A549 (cell line): ENCODE measurements around the gene DUSP14. TPM values are rescaled to one million over a fixed set of nuclear protein-coding genes. Genes with fewer than 3 reads are reported as not detected.
"Not testable (repeated sequence)": the region's sequence is repeated elsewhere in the genome, so short reads cannot be mapped to it uniquely, and the experiment has no call there.

Experiments
- ATAC-seq, 2 experiments: fragments of 200-7000 bp in 1 of 2; fragments of >200 bp in 1 of 2; cut with Nextera tagmentation in 1 of 2; cut with Tn5 transposase in 1 of 2; 3 replicates each; pipeline versions ENCODE4 v1.8.0 to v1.9.1; 2018 to 2020; ENCODE audit warnings: mild to moderate bottlenecking in 1 of 2, moderate library complexity in 1 of 2
- CTCF ChIA-PET: fragments of 300-600 bp; sonication (Branson Sonifier 250); formaldehyde crosslinking; extraction: SDS; loops from one replicate; lab custom pipeline; 2021; ENCODE audit warnings: antibody characterized with exemption, inconsistent platforms; lab: Yijun Ruan, JAX
- POLR2A ChIA-PET: fragments of 350-600 bp; formaldehyde crosslinking; extraction: SDS; loops from one replicate; lab custom pipeline; 2021; ENCODE audit warnings: antibody characterized with exemption, inconsistent platforms; lab: Yijun Ruan, JAX
- DNase-seq, 2 experiments: peaks; one replicate each; pipeline versions ENCODE4 v3.0.0 to v3.0.0-alpha.2; 2011 to 2016; ENCODE audit warnings: low read depth in 1 of 2, low spot score in 1 of 2
- FAIRE-seq: peaks from 2 replicates; lab custom pipeline; 2011; peaks lifted over from hg19 to GRCh38; lab: Jason Lieb, UNC
- H3K27ac ChIP-seq, 2 experiments: fragments of >200 bp; sonication (Bioruptor Twin); formaldehyde crosslinking; 3 replicates each; pipeline ENCODE4 v1.5.1; 2016 to 2017
- H3K4me1 ChIP-seq: fragments of >200 bp; sonication (Bioruptor Twin); formaldehyde crosslinking; 3 replicates; pipeline ENCODE4 v1.6.1; 2016
- H3K4me2 ChIP-seq: fragments of >200 bp; sonication (Bioruptor Twin); formaldehyde crosslinking; 3 replicates; pipeline ENCODE4 v1.6.1; 2016
- H3K4me3 ChIP-seq: fragments of >200 bp; sonication (Bioruptor Twin); formaldehyde crosslinking; 3 replicates; pipeline ENCODE4 v1.5.1; 2016
- H3K9me3 ChIP-seq: fragments of >200 bp; sonication (Bioruptor Twin); formaldehyde crosslinking; 3 replicates; pipeline ENCODE4 v1.6.1; 2016
- CEBPB ChIP-seq, 2 experiments: fragments of >200 bp in 1 of 2; sonication (Bioruptor Twin) in 1 of 2; formaldehyde crosslinking in 1 of 2; IDR thresholded peaks; 2 replicates each; pipeline ENCODE4 v1.6.1; 2012 to 2016
- CHD4 ChIP-seq: fragments of 200-600 bp; sonication (generic); IDR thresholded peaks from 2 replicates; pipeline ENCODE4 v1.6.1; 2016; ENCODE audit warnings: antibody characterized with exemption, mild to moderate bottlenecking, borderline replicate concordance
- EHF ChIP-seq: fragments of 250-450 bp; sonication (Bioruptor Pico); IDR thresholded peaks from 2 replicates; pipeline ENCODE4 v1.5.0; 2020; ENCODE audit warnings: mild to moderate bottlenecking
- FOSL2 ChIP-seq, 2 experiments: fragments of 450-650 bp in 1 of 2; fragments of >200 bp in 1 of 2; sonication (Bioruptor Twin) in 1 of 2; formaldehyde crosslinking; IDR thresholded peaks; 2 replicates each; pipeline versions ENCODE4 v1.5.0 to v1.6.1; 2016 to 2020; ENCODE audit warnings: mild to moderate bottlenecking in 1 of 2, moderate library complexity in 1 of 2
- GATA3 ChIP-seq: IDR thresholded peaks from 2 replicates; pipeline ENCODE4 v1.6.1; 2012; ENCODE audit warnings: borderline replicate concordance
- HDAC2 ChIP-seq: fragments of 200-600 bp; sonication (generic); IDR thresholded peaks from 2 replicates; pipeline ENCODE4 v1.6.1; 2016
- JUN ChIP-seq, 2 experiments: fragments of >200 bp; sonication (Bioruptor Twin); formaldehyde crosslinking; IDR thresholded peaks; 2 replicates in 1 of 2; 3 replicates in 1 of 2; pipeline ENCODE4 v1.6.1; 2016 to 2017
- KDM5A ChIP-seq: fragments of 200-600 bp; sonication (generic); IDR thresholded peaks from 2 replicates; pipeline ENCODE4 v1.6.1; 2016; ENCODE audit warnings: antibody characterized with exemption, mild to moderate bottlenecking
- MAZ ChIP-seq: fragments of 150-350 bp; IDR thresholded peaks from 2 replicates; pipeline ENCODE4 v1.6.1; 2014; ENCODE audit warnings: antibody characterized with exemption, low read depth, low read length, borderline replicate concordance
- MYC ChIP-seq: IDR thresholded peaks from 2 replicates; pipeline ENCODE4 v1.6.1; 2012; ENCODE audit warnings: mild to moderate bottlenecking, inconsistent platforms, low read length, improper control_type of control experiment, borderline replicate concordance
- TFCP2L1 ChIP-seq: fragments of 250-450 bp; sonication (Bioruptor Pico); IDR thresholded peaks from 2 replicates; pipeline ENCODE4 v1.5.0; 2021; ENCODE audit warnings: mild to moderate bottlenecking
- WGBS: methylation state at CpG from one replicate; pipeline ENCODE4 v1.1.6; 2017; ENCODE audit errors: missing lambda C conversion rate; 5-methylcytosine and 5-hydroxymethylcytosine counted together
- polyA plus RNA-seq, 4 experiments: library from polyadenylated mRNA; depleted of rRNA in 3 of 4; stranded (reverse); fragments of >200 nt; fragmentation: RNase III in 1 of 4; extraction: RNeasy Plus Mini Kit Qiagen cat#74134 plus additional on column Dnase treatment in 1 of 4; gene quantifications; 2 replicates in 3 of 4; 3 replicates in 1 of 4; pipeline ENCODE4 v1.2.3, GENCODE V29; 2011 to 2017
- TF ChIP-seq, protein P1 (sequence below): fragments of >200 bp; sonication (Bioruptor Twin); formaldehyde crosslinking; IDR thresholded peaks from 2 replicates; pipeline ENCODE4 v1.6.1; 2016
- TF ChIP-seq, protein P2 (sequence below): fragments of 250-450 bp; sonication (Bioruptor Pico); IDR thresholded peaks from 2 replicates; pipeline ENCODE4 v1.5.0; 2021; ENCODE audit warnings: mild to moderate bottlenecking, moderate library complexity, borderline replicate concordance
- TF ChIP-seq, protein P3 (sequence below): fragments of >200 bp; sonication (Bioruptor Twin); formaldehyde crosslinking; IDR thresholded peaks from 3 replicates; pipeline ENCODE4 v1.5.1; 2016
- TF ChIP-seq, protein P4 (sequence below): IDR thresholded peaks from 2 replicates; pipeline ENCODE4 v1.6.1; 2012; ENCODE audit warnings: low read depth, borderline replicate concordance
- TF ChIP-seq, protein P5 (sequence below): fragments of 200-600 bp; sonication (generic); IDR thresholded peaks from 2 replicates; pipeline ENCODE4 v1.6.1; 2016; ENCODE audit warnings: antibody characterized with exemption, mild to moderate bottlenecking, moderate library complexity
- TF ChIP-seq, protein P6 (sequence below): fragments of 250-450 bp; sonication (Bioruptor Pico); IDR thresholded peaks from 2 replicates; pipeline ENCODE4 v1.5.0; 2020; ENCODE audit warnings: low read depth, mild to moderate bottlenecking, moderate library complexity

DUSP14 gene
- polyA plus RNA-seq, 2 of the 4 experiments (the other 2 are of a cell fraction): 32.7 to 35.5 TPM

DNA sequence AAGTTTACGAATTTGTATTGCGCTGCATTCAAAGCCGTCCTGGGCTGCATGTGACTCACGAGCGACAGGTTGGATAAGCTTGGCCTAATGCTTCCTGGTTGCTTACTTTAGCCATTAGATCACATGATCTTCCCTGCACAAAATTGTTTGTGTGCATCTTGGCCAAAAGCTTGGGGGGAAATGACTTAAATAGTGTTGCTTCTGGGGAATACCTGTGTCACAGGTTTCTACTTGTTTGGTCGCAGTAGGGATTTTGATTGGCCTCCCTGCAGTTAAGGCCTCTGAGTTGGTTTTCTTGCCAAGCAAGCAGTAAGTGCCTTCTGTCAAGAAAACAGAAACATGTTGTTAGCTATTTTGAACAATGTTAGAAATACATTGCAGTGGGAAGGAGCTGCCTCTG lies 39.6 kb upstream of the DUSP14 start:
- Histone ChIP-seq H3K4me1 (peaks cover 28% of the 10 kb centered on the region), H3K27ac (no peak overlapping the region), H3K9me3 (no peaks in the 10 kb centered on the region), H3K4me2 (no peak overlapping the region), H3K4me3 (no peak overlapping the region)
- 95% methylated on average over 6 of the region's 6 CpGs for WGBS
- POLR2A ChIA-PET: interaction anchor here (0.6 to 1.4 kb wide), 2 partner anchors 43 to 91 kb away, joined by 3 to 4 read pairs; partner anchors contain the start of gene TADA2A
- TF ChIP-seq GATA3 (no peak), JUN (IDR thresholded peaks at IDR 0.05) (no peak), KDM5A (no peak), CHD4 (no peak), HDAC2 (no peak), MYC (no peak)
- TF ChIP-seq, protein P1, sequence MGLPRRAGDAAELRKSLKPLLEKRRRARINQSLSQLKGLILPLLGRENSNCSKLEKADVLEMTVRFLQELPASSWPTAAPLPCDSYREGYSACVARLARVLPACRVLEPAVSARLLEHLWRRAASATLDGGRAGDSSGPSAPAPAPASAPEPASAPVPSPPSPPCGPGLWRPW: no peak
- CTCF ChIA-PET: interaction anchor here (1.0 to 4.1 kb wide), 5 partner anchors 12 to 159 kb away, joined by 3 to 23 read pairs (median 5); partner anchors contain the start of gene SYNRG
- FAIRE-seq (no peak), ATAC-seq (no peak), DNase-seq (no peak)

DNA sequence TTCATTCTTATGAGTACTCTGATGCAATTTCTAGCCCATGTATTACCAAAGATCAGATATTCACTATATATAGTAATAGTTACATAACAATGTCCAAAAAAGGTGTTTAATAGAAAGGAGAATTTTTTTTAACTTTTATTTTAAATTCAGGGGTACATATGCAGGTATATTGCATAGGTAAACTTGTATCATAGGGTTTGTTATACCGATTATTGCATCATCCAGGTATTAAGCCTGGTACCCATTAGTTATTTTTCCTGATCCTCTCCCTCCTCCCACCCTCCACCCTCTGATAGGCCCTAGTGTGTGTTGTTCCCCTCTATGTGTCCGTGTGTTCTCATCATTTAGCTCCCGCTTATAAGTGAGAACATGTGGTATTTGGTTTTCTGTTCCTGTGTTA lies 31.9 kb upstream of the DUSP14 start:
- FAIRE-seq, H3K4me1 ChIP-seq, H3K27ac ChIP-seq, POLR2A ChIA-PET, H3K9me3 ChIP-seq, DNase-seq, H3K4me2 ChIP-seq, ATAC-seq, H3K4me3 ChIP-seq: not testable (repeated sequence)
- 86% methylated on average over 3 of the region's 3 CpGs for WGBS
- CTCF ChIA-PET: interaction anchor here (1.2 to 2.8 kb wide), 2 partner anchors 19 to 22 kb away, joined by 3 to 10 read pairs; no protein-coding TSS in a partner anchor
- TF ChIP-seq CEBPB (IDR thresholded peaks at IDR 0.05): peak in 1 of 2 experiments; percentile 26; a peak in 1 of 4 replicates

DNA sequence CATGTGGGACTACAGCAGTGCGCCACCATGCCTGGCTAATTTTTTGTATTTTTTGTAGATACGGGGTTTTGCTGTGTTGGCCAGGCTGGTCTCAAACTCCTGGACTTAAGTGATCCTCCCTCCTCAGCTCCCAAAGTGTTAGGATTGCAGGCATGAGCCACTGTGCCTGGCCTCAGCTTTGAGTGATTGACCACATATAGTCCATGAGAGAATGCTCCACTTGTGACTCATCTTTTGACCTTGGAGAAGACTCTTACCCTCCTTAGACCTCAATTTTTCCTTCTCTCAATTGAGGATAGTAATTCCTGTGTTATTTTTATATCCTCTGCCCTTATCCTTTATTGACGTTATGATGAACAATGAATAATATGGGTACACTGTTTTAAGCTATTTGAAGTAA lies 30.9 kb upstream of the DUSP14 start:
- POLR2A ChIA-PET: interaction anchor here (0.5 to 0.6 kb wide), 2 partner anchors 100 to 397 kb away, joined by 3 to 4 read pairs; no protein-coding TSS in a partner anchor
- TF ChIP-seq TFCP2L1 (no peak), FOSL2 (IDR thresholded peaks at IDR 0.05) (no peak), FOSL2 (CRISPR knock-in tag; IDR thresholded peaks at IDR 0.05) (peak; percentile 48), HDAC2 (no peak)
- TF ChIP-seq, protein P2, sequence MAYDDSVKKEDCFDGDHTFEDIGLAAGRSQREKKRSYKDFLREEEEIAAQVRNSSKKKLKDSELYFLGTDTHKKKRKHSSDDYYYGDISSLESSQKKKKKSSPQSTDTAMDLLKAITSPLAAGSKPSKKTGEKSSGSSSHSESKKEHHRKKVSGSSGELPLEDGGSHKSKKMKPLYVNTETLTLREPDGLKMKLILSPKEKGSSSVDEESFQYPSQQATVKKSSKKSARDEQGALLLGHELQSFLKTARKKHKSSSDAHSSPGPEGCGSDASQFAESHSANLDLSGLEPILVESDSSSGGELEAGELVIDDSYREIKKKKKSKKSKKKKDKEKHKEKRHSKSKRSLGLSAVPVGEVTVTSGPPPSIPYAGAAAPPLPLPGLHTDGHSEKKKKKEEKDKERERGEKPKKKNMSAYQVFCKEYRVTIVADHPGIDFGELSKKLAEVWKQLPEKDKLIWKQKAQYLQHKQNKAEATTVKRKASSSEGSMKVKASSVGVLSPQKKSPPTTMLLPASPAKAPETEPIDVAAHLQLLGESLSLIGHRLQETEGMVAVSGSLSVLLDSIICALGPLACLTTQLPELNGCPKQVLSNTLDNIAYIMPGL (CRISPR knock-in tag): no peak
- Histone ChIP-seq H3K4me2 (no peak overlapping the region), H3K9me3 (no peaks in the 10 kb centered on the region), H3K27ac (peak overlapping the region in 1 of 2 experiments; percentile 38; a peak in 1 of 6 replicates), H3K4me1 (peaks cover 6% of the 10 kb centered on the region; the same call in 2 of the 3 replicates), H3K4me3 (no peak overlapping the region)
- FAIRE-seq (no peak), ATAC-seq (peak; percentile 13 to 75; a peak in 4 of 6 replicates), DNase-seq (peak in 1 of 2 experiments; percentile 44)
- 86% methylated on average over 3 of the region's 3 CpGs for WGBS
- CTCF ChIA-PET: interaction anchor here (0.6 to 1.2 kb wide), 5 partner anchors 9 to 85 kb away, joined by 3 to 4 read pairs (median 3); no protein-coding TSS in a partner anchor

DNA sequence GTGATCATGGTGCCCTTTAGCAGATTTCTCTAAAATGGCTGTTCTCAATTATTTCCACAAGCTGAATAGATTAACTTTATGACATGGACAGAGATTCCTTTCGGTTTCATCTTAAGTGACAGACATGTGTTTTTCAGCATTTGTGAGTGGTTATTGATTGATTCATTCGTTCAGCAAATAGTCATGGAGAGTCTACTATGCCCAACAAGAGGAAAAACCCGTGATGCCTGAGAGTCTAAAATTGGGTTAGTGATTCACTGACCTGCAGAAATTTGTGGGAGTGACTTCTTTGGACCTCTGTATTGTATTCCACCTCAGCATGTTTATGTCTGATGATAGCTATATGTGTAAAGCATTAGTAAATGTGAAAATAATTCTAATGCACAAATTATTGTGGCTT lies 28.0 kb upstream of the DUSP14 start:
- H3K4me1 ChIP-seq: peaks cover 6% of the 10 kb centered on the region; the same call in 2 of the 3 replicates
- ChIA-PET POLR2A (no interaction called here), CTCF (interaction anchor here (0.8 to 1.6 kb wide), 3 partner anchors 58 to 88 kb away, joined by 3 to 5 read pairs (median 3); no protein-coding TSS in a partner anchor)
- H3K4me3 ChIP-seq: no peak overlapping the region
- DNase-seq: no peak
- H3K4me2 ChIP-seq: no peak overlapping the region
- H3K9me3 ChIP-seq: no peaks in the 10 kb centered on the region
- WGBS: 84% methylated on average over 3 of the region's 3 CpGs
- no peak for FAIRE-seq
- H3K27ac ChIP-seq: no peak overlapping the region
- ATAC-seq: no peak
- TF ChIP-seq CEBPB (IDR thresholded peaks at IDR 0.05): no peak
- TF ChIP-seq, protein P3, sequence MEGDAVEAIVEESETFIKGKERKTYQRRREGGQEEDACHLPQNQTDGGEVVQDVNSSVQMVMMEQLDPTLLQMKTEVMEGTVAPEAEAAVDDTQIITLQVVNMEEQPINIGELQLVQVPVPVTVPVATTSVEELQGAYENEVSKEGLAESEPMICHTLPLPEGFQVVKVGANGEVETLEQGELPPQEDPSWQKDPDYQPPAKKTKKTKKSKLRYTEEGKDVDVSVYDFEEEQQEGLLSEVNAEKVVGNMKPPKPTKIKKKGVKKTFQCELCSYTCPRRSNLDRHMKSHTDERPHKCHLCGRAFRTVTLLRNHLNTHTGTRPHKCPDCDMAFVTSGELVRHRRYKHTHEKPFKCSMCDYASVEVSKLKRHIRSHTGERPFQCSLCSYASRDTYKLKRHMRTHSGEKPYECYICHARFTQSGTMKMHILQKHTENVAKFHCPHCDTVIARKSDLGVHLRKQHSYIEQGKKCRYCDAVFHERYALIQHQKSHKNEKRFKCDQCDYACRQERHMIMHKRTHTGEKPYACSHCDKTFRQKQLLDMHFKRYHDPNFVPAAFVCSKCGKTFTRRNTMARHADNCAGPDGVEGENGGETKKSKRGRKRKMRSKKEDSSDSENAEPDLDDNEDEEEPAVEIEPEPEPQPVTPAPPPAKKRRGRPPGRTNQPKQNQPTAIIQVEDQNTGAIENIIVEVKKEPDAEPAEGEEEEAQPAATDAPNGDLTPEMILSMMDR: no peak
- TF ChIP-seq FOSL2 (IDR thresholded peaks at IDR 0.05): no peak
- no peak for TF ChIP-seq FOSL2 (CRISPR knock-in tag; IDR thresholded peaks at IDR 0.05)
- TF ChIP-seq, protein P4, sequence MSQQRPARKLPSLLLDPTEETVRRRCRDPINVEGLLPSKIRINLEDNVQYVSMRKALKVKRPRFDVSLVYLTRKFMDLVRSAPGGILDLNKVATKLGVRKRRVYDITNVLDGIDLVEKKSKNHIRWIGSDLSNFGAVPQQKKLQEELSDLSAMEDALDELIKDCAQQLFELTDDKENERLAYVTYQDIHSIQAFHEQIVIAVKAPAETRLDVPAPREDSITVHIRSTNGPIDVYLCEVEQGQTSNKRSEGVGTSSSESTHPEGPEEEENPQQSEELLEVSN: no peak
- TF ChIP-seq, protein P5, sequence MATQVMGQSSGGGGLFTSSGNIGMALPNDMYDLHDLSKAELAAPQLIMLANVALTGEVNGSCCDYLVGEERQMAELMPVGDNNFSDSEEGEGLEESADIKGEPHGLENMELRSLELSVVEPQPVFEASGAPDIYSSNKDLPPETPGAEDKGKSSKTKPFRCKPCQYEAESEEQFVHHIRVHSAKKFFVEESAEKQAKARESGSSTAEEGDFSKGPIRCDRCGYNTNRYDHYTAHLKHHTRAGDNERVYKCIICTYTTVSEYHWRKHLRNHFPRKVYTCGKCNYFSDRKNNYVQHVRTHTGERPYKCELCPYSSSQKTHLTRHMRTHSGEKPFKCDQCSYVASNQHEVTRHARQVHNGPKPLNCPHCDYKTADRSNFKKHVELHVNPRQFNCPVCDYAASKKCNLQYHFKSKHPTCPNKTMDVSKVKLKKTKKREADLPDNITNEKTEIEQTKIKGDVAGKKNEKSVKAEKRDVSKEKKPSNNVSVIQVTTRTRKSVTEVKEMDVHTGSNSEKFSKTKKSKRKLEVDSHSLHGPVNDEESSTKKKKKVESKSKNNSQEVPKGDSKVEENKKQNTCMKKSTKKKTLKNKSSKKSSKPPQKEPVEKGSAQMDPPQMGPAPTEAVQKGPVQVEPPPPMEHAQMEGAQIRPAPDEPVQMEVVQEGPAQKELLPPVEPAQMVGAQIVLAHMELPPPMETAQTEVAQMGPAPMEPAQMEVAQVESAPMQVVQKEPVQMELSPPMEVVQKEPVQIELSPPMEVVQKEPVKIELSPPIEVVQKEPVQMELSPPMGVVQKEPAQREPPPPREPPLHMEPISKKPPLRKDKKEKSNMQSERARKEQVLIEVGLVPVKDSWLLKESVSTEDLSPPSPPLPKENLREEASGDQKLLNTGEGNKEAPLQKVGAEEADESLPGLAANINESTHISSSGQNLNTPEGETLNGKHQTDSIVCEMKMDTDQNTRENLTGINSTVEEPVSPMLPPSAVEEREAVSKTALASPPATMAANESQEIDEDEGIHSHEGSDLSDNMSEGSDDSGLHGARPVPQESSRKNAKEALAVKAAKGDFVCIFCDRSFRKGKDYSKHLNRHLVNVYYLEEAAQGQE: no peak
- no peak for TF ChIP-seq MAZ
- TF ChIP-seq, protein P6, sequence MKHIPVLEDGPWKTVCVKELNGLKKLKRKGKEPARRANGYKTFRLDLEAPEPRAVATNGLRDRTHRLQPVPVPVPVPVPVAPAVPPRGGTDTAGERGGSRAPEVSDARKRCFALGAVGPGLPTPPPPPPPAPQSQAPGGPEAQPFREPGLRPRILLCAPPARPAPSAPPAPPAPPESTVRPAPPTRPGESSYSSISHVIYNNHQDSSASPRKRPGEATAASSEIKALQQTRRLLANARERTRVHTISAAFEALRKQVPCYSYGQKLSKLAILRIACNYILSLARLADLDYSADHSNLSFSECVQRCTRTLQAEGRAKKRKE (CRISPR knock-in tag): no peak
- no peak for TF ChIP-seq TFCP2L1
- no peak for TF ChIP-seq EHF
